Trophoblast cell (in vitro differentiated cells and primary cell): ENCODE data around the gene TMEM214.
A peak's percentile ranks its signal among the peaks of the same experiment; 100 is the strongest.

Experiments used
- DNase-seq, 2 donors: peaks; one replicate each; pipeline ENCODE4 v3.0.0-alpha.2; 2016
- H2AFZ ChIP-seq: 2 replicates; pipeline ENCODE4 v1.6.1; 2013; ENCODE audit warnings: low read length, moderate library complexity, mild to moderate bottlenecking; ENCODE audit not compliant: insufficient read depth, poor library complexity
- H2AK5ac ChIP-seq: 2 replicates; pipeline ENCODE4 v1.6.1; 2013; ENCODE audit warnings: mild to moderate bottlenecking, low read length
- H2BK120ac ChIP-seq: 2 replicates; pipeline ENCODE4 v1.6.1; 2013; ENCODE audit warnings: low read length, mild to moderate bottlenecking, moderate library complexity; ENCODE audit not compliant: insufficient read depth, poor library complexity
- H2BK12ac ChIP-seq: 2 replicates; pipeline ENCODE4 v1.6.1; 2013; ENCODE audit warnings: mild to moderate bottlenecking, low read length, moderate library complexity
- H2BK5ac ChIP-seq: 2 replicates; pipeline ENCODE4 v1.6.1; 2013; ENCODE audit warnings: low read length, low read depth, moderate library complexity, mild to moderate bottlenecking; ENCODE audit not compliant: poor library complexity
- H3K14ac ChIP-seq: 2 replicates; pipeline ENCODE4 v1.6.1; 2013; ENCODE audit warnings: mild to moderate bottlenecking, low read length
- H3K18ac ChIP-seq: 2 replicates; pipeline ENCODE4 v1.6.1; 2013; ENCODE audit warnings: mild to moderate bottlenecking, low read length
- H3K23ac ChIP-seq: 2 replicates; pipeline ENCODE4 v1.6.1; 2013; ENCODE audit warnings: low read length
- H3K27ac ChIP-seq: 2 replicates; pipeline ENCODE4 v1.5.1; 2013; ENCODE audit warnings: low read depth, mild to moderate bottlenecking, inconsistent platforms, low read length, moderate library complexity
- H3K27me3 ChIP-seq: 2 replicates; pipeline ENCODE4 v1.6.1; 2013; ENCODE audit warnings: inconsistent platforms, mild to moderate bottlenecking, low read length, moderate library complexity; ENCODE audit not compliant: insufficient read depth
- H3K36me3 ChIP-seq, 2 experiments: 1 replicate in 1 of 2; 2 replicates in 1 of 2; pipeline ENCODE4 v1.6.1; 2013; ENCODE audit warnings: low read length in 2 of 2, mild to moderate bottlenecking in 2 of 2, moderate library complexity in 1 of 2; ENCODE audit not compliant: insufficient read depth in 2 of 2, control insufficient read depth in 1 of 2
- H3K4ac ChIP-seq: 2 replicates; pipeline ENCODE4 v1.6.1; 2013; ENCODE audit warnings: low read depth, mild to moderate bottlenecking, low read length, moderate library complexity
- H3K4me1 ChIP-seq, 2 experiments: 1 replicate in 1 of 2; 2 replicates in 1 of 2; pipeline ENCODE4 v1.6.1; 2013; ENCODE audit warnings: low read length in 2 of 2, mild to moderate bottlenecking in 2 of 2, moderate library complexity in 1 of 2; ENCODE audit not compliant: insufficient read depth in 2 of 2, control insufficient read depth in 1 of 2
- H3K4me2 ChIP-seq: 2 replicates; pipeline ENCODE4 v1.6.1; 2013; ENCODE audit warnings: inconsistent platforms, mild to moderate bottlenecking, low read length, moderate library complexity
- H3K4me3 ChIP-seq: 2 replicates; pipeline ENCODE4 v1.5.1; 2013; ENCODE audit warnings: mild to moderate bottlenecking, low read depth, low read length, inconsistent platforms
- H3K79me1 ChIP-seq: one replicate; pipeline ENCODE4 v1.6.1; 2013; ENCODE audit warnings: low read length
- H3K79me2 ChIP-seq: 2 replicates; pipeline ENCODE4 v1.6.1; 2013; ENCODE audit warnings: low read length, mild to moderate bottlenecking; ENCODE audit not compliant: control insufficient read depth, insufficient read depth, poor library complexity
- H3K9ac ChIP-seq: 2 replicates; pipeline ENCODE4 v1.6.1; 2013; ENCODE audit warnings: mild to moderate bottlenecking, low read length
- H3K9me3 ChIP-seq: 2 replicates; pipeline ENCODE4 v1.6.1; 2013; ENCODE audit warnings: low read depth, mild to moderate bottlenecking, control low read depth, inconsistent platforms, low read length; ENCODE audit not compliant: insufficient read depth
- H4K12ac ChIP-seq: 2 replicates; pipeline ENCODE4 v1.6.1; 2013; ENCODE audit warnings: low read depth, mild to moderate bottlenecking, low read length, moderate library complexity
- H4K8ac ChIP-seq: 2 replicates; pipeline ENCODE4 v1.6.1; 2013; ENCODE audit warnings: low read depth, mild to moderate bottlenecking, low read length, moderate library complexity
- H4K91ac ChIP-seq: one replicate; pipeline ENCODE4 v1.6.1; 2013; ENCODE audit warnings: low read depth, mild to moderate bottlenecking, low read length, moderate library complexity
- WGBS: extraction: QIAGEN DNeasy Blood & Tissue Kit; methylation state at CpG from one replicate; pipeline ENCODE4 v1.1.7; 2013; ENCODE audit warnings: missing lambda C conversion rate; ENCODE audit not compliant: insufficient read length, insufficient coverage; ENCODE audit errors: extremely low coverage; 5-methylcytosine and 5-hydroxymethylcytosine counted together

Gene TMEM214

DNA sequence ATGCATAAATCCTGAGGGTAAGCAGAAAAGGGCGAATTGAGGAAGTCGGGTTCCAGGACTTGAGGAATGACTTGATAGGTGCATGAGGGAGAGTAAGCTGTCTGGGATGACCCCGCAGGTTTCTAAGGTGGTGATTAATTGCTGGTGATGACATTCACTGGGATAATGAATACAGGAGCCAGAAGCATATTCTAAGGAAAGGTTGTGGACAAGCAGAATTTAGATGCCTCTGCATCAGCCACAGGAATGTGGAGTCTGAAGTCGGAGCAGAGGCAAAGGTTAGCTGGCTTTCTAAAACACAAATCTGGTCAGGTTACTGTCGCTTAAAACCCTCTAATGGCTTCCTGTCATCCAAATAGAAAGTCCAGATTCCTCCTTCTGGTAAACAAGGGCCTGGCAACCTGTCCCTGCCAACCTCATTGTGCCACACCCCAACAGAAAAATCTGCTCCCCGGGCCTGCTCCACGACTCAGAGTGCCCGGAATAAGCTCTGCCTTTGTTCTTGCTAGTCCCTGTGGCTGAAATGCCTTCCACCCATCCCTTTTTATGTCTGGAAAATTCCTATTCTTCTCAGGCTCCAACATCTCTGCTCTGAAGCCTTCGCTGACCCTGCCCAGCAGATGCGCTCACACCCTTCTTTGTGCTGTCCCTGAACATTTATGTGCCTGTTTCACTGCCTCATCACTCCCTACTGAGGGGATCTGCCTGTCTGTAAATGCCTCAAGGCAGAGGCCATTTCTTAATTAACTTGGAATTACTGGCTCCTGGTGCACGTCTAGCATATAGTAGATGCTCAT, 11.3 kb upstream of the TMEM214 start:
- Histone ChIP-seq H3K9ac (no peak overlapping the region), H3K79me2 (no peaks in the 10 kb centered on the region), H3K4me2 (peak overlapping the region; percentile 14), H2BK5ac (peak overlapping the region; percentile 18), H3K27ac (peak overlapping the region; percentile 79), H3K27me3 (no peaks in the 10 kb centered on the region), H3K23ac (no peak overlapping the region), H3K14ac (peak overlapping the region; percentile 55), H2BK120ac (no peak overlapping the region), H3K79me1 (peaks cover 4% of the 10 kb centered on the region), H3K9me3 (no peaks in the 10 kb centered on the region), H3K4me3 (no peak overlapping the region), H2AFZ (no peak overlapping the region), H4K91ac (peak overlapping the region; percentile 22), H4K8ac (no peak overlapping the region), H3K18ac (no peak overlapping the region), H3K4ac (no peak overlapping the region), H2AK5ac (peak overlapping the region; percentile 24), H3K4me1 (peaks cover 15 to 16% of the 10 kb centered on the region in 2 experiments), H3K36me3 (peaks cover 25 to 26% of the 10 kb centered on the region in 2 experiments), H2BK12ac (peak overlapping the region; percentile 10), H4K12ac (no peak overlapping the region)
- WGBS: no CpG with 5 or more reads among the region's 11 CpGs
- peak; percentile 59 to 60 for DNase-seq

DNA sequence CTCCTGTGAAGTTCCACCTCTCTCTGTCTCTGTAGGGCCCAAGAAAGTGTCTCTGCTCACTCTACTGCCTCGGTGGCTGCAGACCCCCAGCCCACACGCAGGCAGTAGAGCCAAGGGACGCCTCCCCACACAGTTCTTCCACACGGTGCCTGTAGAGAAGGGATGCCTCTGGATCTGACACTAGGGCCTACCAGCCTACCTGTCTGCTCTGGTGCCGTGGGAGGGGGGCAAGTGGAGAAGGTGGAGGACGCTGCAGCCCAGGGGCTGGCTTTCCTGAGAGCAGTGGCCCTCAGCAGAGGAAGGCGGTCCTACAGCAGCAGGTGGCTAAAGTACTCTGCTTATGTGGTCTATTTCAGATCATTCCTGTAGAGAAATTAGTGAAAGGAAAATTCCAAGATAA, 9.0 kb upstream of the TMEM214 start:
- Histone ChIP-seq H3K23ac (no peak overlapping the region), H3K9me3 (no peaks in the 10 kb centered on the region), H3K36me3 (peaks cover 37 to 38% of the 10 kb centered on the region in 2 experiments), H3K9ac (no peak overlapping the region), H3K79me2 (no peaks in the 10 kb centered on the region), H3K18ac (no peak overlapping the region), H4K8ac (no peak overlapping the region), H3K4me3 (no peak overlapping the region), H2BK120ac (no peak overlapping the region), H3K4me2 (no peak overlapping the region), H3K27me3 (no peaks in the 10 kb centered on the region), H3K4me1 (peaks cover 15 to 16% of the 10 kb centered on the region in 2 experiments), H2AFZ (no peak overlapping the region), H3K14ac (no peak overlapping the region), H3K4ac (no peak overlapping the region), H2BK12ac (no peak overlapping the region), H4K91ac (no peak overlapping the region), H3K27ac (no peak overlapping the region), H4K12ac (no peak overlapping the region), H2BK5ac (no peak overlapping the region), H2AK5ac (no peak overlapping the region), H3K79me1 (peaks cover 4% of the 10 kb centered on the region)
- DNase-seq: no peak
- no CpG with 5 or more reads among the region's 7 CpGs for WGBS

GRCh38 chr2:27024188-27024587, 8.6 kb upstream of the TMEM214 start:
- H3K23ac ChIP-seq: no peak overlapping the region
- H3K36me3 ChIP-seq: peaks cover 37 to 42% of the 10 kb centered on the region in 2 experiments
- no peak overlapping the region for H3K27ac ChIP-seq
- H2AK5ac ChIP-seq: no peak overlapping the region
- no peak overlapping the region for H4K12ac ChIP-seq
- no CpG with 5 or more reads among the region's 18 CpGs for WGBS
- H3K14ac ChIP-seq: no peak overlapping the region
- no peak overlapping the region for H3K4me3 ChIP-seq
- no peak overlapping the region for H2AFZ ChIP-seq
- DNase-seq: no peak
- H4K91ac ChIP-seq: no peak overlapping the region
- no peak overlapping the region for H3K18ac ChIP-seq
- H3K9ac ChIP-seq: no peak overlapping the region
- H3K4me2 ChIP-seq: no peak overlapping the region
- H3K79me2 ChIP-seq: no peaks in the 10 kb centered on the region
- no peak overlapping the region for H2BK120ac ChIP-seq
- no peak overlapping the region for H3K4ac ChIP-seq
- no peaks in the 10 kb centered on the region for H3K27me3 ChIP-seq
- H4K8ac ChIP-seq: no peak overlapping the region
- H2BK5ac ChIP-seq: no peak overlapping the region
- H2BK12ac ChIP-seq: no peak overlapping the region
- H3K4me1 ChIP-seq: peaks cover 15 to 16% of the 10 kb centered on the region in 2 experiments
- peaks cover 4% of the 10 kb centered on the region for H3K79me1 ChIP-seq
- no peaks in the 10 kb centered on the region for H3K9me3 ChIP-seq

DNA sequence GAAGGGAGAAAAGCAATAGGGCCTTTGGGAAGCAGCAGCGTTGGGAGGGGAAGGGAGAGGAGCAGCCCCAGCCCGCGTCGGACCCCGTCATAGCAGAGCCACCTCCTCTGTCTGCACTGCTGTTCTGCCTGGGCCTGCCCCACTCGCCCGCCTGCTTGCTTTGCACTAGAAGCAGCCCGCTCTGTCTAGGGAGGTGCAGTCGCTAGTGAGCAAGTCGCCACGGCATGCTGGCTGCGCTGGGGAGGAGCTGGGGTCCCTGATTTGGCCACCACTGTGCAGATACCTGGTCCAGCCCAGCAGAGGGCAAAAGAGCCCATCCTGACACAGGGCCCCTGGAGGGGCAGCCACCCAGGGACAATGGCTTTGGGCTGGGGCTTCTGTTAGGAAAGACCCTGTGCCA, 8.0 kb upstream of the TMEM214 start:
- H2BK5ac ChIP-seq: no peak overlapping the region
- H3K79me1 ChIP-seq: peaks cover 3% of the 10 kb centered on the region
- H3K18ac ChIP-seq: no peak overlapping the region
- no peak overlapping the region for H4K91ac ChIP-seq
- H2BK120ac ChIP-seq: no peak overlapping the region
- no peak overlapping the region for H2AK5ac ChIP-seq
- DNase-seq: no peak
- H3K4me2 ChIP-seq: no peak overlapping the region
- H3K4me1 ChIP-seq: peaks cover 15 to 17% of the 10 kb centered on the region in 2 experiments
- H3K14ac ChIP-seq: no peak overlapping the region
- H2BK12ac ChIP-seq: no peak overlapping the region
- no peak overlapping the region for H4K12ac ChIP-seq
- H3K36me3 ChIP-seq: peaks cover 37 to 42% of the 10 kb centered on the region in 2 experiments
- H2AFZ ChIP-seq: no peak overlapping the region
- no peaks in the 10 kb centered on the region for H3K27me3 ChIP-seq
- H4K8ac ChIP-seq: no peak overlapping the region
- no peak overlapping the region for H3K27ac ChIP-seq
- H3K23ac ChIP-seq: no peak overlapping the region
- H3K4ac ChIP-seq: no peak overlapping the region
- H3K9me3 ChIP-seq: no peaks in the 10 kb centered on the region
- no peak overlapping the region for H3K4me3 ChIP-seq
- H3K79me2 ChIP-seq: no peaks in the 10 kb centered on the region
- H3K9ac ChIP-seq: no peak overlapping the region
- WGBS: no CpG with 5 or more reads among the region's 12 CpGs
